ENCODE results near the gene TRAPPC3L.

GRCh38 chr6:116560130-116560529 lies 14.6 kb upstream of the TRAPPC3L start:
- no peak for TF ChIP-seq TAF1 (IDR thresholded peaks at IDR 0.05; ENCODE audit: low read depth, low read length)
- TF ChIP-seq POLR2A (IDR thresholded peaks at IDR 0.05; ENCODE audit: low read depth, low read length) = no peak
- TF ChIP-seq POLR2AphosphoS5 (IDR thresholded peaks at IDR 0.05; ENCODE audit: low read depth, low read length) = no peak
- no peak for TF ChIP-seq SPI1 (IDR thresholded peaks at IDR 0.05; ENCODE audit: low read depth, low read length)
